ENCODE measurements around the gene APOOL.
"Not testable (repeated sequence)": the region's sequence is repeated elsewhere in the genome, so short reads cannot be mapped to it uniquely, and the experiment has no call there.

APOOL gene, protein sequence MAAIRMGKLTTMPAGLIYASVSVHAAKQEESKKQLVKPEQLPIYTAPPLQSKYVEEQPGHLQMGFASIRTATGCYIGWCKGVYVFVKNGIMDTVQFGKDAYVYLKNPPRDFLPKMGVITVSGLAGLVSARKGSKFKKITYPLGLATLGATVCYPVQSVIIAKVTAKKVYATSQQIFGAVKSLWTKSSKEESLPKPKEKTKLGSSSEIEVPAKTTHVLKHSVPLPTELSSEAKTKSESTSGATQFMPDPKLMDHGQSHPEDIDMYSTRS

DNA sequence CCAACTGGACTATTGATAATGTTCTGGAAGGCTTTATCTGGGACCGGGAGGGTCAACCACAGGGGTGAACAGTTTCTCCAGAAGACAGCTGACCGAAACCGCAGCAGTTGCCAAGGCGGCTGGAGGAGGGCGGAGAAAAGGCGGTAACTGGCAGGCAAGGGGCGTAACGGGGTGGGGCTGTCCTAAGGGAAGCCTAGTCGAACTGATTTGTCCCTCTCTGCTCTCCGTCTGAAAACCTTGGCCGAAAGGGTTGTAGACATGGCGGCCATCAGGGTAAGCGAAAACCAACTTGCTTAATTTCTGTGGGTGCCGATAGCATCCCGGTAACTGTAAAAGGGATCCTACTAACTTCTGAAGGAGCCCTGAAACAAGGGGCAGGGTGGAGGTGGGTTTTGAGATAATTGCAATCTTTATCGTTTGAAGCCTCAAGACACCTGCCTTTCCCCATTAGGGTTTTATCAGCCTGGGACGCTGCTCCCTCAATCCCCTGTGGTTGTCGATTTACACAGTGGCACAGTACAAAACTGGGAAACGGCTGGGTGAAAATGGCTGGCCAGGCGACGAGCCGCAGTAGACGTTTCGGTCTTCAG is at the start of gene APOOL:
TSS of gene APOOL (plus strand) at position 223 of the 590 bp plus-strand sequence. CDS start at position 259, 36 bp downstream.
- no peak for DNase-seq (ENCODE audit: low spot score)

DNA sequence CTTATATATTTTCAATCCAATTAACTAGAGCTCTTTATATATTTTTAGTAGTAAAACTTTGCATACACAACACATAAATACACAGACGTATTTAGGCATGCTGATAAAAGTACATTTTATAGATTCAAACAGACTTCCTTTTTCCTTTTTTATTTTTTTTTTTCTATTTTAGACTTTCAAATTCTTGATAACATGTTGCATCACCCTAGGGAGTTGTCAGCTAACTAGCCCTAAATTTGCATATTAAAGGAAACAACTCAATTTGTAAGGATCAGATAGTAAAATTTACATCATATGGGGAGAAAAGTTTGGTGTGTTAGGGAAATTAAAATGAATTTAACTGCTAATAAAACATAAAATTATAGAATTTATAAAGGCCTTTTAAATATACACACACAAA is 47.4 kb upstream of the APOOL start:
- DNase-seq (ENCODE audit: low spot score), result no peak

- no peak for DNase-seq (ENCODE audit: low spot score)
Measured at GRCh38 chrX:84974803-84975202, 28.9 kb upstream of the APOOL start.

- DNase-seq (ENCODE audit: low spot score), result not testable (repeated sequence)
Measured at GRCh38 chrX:84991739-84992138, 11.9 kb upstream of the APOOL start.

GRCh38 chrX:84993150-84993549 is 10.5 kb upstream of the APOOL start:
- no peak for DNase-seq (ENCODE audit: low spot score)

DNA sequence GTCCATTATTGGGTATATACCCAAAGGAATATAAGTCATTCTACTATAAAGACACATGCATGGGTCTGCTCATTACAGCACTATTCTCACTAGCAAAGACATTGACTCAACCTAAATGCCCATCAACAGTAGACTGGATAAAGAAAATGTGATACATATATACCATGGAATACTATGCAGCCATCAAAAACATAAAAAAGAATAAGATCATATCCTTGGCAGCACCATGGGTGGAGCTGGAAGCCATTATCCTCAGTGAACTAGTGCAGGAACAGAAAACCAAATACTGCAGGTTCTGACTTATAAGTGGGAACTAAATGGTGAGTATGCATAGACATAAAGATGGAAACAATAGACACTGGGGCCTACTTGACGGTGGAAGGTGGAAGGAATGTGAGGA is 2.3 kb upstream of the APOOL start:
- DNase-seq (ENCODE audit: low spot score), result no peak

- no peak for DNase-seq (ENCODE audit: low spot score)
Measured at GRCh38 chrX:85004255-85004654, 578 bp downstream of the APOOL start.

- DNase-seq (ENCODE audit: low spot score), result no peak
Measured at GRCh38 chrX:85012098-85012497, 8.4 kb downstream of the APOOL start.

GRCh38 chrX:85015351-85015750 is 11.7 kb downstream of the APOOL start:
- DNase-seq (ENCODE audit: low spot score), result not testable (repeated sequence)

- no peak for DNase-seq (ENCODE audit: low spot score)
Measured at GRCh38 chrX:85017721-85018120, 14.0 kb downstream of the APOOL start.

DNA sequence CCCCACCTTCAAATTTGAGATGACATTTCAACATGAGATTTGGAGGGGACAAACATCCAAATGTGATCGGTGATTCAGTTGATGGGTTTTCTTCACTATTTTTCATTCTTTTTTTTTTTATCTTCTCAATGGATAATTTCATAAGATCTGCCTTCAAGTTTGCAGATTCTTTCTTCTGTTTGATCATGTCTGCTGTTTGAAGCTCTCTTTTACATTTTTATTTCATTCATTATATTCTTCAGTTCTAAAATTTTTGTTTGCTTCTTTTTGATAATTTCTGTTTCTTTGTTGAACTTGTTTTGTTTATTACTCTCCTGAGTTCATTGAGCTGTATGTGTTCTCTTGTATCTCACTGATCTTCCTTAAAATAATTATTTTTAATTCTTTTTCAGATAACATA is 14.8 kb downstream of the APOOL start:
- DNase-seq (ENCODE audit: low spot score), result no peak

DNA sequence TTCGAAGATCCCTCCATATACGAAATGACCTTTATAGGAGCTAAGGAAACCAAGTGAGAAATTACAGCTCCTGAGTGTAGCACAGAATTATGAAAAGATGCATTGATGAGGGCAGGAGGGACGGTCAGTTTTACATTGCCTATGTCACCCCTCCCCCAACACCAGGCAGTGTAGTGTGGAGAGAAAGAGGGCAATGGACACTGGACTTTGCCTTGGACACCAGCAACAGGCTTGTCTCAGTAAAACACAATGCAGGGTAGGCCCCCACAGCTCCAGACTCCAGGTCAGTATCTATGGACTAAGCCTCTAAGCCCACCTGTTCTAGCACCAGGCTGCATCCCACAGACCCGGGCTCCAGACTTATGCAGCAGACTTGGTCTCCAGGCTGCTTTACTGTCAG is 16.5 kb downstream of the APOOL start:
- DNase-seq (ENCODE audit: low spot score), result no peak

- no peak for DNase-seq (ENCODE audit: low spot score)
Measured at GRCh38 chrX:85024044-85024443, 20.4 kb downstream of the APOOL start.

- DNase-seq (ENCODE audit: low spot score), result no peak
Measured at GRCh38 chrX:85024562-85024961, 20.9 kb downstream of the APOOL start.

GRCh38 chrX:85026170-85026569 is 22.5 kb downstream of the APOOL start:
- DNase-seq (ENCODE audit: low spot score), result no peak

DNA sequence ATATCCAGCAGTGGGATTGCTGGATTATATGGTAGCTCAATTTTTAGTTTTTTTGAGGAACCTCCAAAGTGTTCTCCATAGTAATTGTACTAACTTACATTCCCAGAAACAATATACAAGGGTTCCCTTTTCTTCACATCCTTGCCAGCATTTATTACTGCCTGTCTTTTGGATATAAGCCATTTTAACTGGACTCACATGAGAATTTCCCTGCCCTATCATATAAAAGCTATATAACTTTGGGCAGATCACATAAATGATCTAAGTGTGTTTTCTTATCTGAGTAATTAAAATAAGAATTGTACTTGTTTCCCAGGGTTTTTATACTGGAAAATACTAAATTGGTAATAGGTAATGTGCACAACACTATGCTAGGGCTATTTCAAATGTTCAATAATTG is 25.4 kb downstream of the APOOL start:
- DNase-seq (ENCODE audit: low spot score), result no peak

- no peak for DNase-seq (ENCODE audit: low spot score)
Measured at GRCh38 chrX:85031505-85031904, 27.8 kb downstream of the APOOL start.

GRCh38 chrX:85037114-85037513 is 33.4 kb downstream of the APOOL start:
- DNase-seq (ENCODE audit: low spot score), result no peak

DNA sequence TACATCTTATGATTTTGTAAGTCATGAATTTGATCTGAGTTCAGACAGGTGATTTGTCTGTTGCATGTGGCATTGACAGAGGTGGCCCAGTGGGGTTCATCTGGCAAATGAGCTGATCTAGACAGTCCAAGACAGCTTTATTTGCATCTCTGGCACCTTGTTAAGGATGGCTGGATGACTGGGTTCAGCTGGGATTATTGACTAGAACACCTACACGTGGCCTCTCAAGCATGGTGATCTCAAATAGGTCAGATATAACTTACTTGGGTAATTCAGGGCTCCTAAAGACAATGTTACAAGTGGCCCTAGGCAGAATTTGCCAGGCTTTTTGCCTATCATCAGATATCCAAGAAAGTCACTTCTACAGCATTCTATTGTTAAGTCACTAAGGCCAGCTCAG is 48.0 kb downstream of the APOOL start:
- DNase-seq (ENCODE audit: low spot score), result no peak

DNA sequence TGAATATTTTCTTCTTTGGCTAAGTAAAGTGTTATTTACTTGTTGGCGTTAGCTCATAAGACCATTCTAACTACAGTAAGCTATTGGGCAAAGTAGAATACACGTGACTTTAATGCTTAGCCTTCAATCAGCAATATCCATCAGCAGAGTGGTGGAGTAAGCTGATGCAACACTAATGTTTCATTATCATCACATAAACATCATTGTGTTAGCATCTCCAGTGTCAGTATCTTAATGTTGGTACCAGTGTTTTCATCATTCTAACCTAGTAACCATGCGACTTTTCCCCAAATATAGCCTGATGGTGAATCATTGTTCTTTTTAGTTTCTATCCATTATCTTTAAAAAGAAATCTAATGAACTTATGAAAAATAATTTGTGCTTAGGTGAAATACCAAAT is 48.5 kb downstream of the APOOL start:
- DNase-seq (ENCODE audit: low spot score), result no peak

GRCh38 chrX:85052636-85053343 is 49.1 kb downstream of the APOOL start:
- DNase-seq (ENCODE audit: low spot score), result no peak

GRCh38 chrX:85065512-85066198 is 62.0 kb downstream of the APOOL start:
- DNase-seq (ENCODE audit: low spot score), result no peak

DNA sequence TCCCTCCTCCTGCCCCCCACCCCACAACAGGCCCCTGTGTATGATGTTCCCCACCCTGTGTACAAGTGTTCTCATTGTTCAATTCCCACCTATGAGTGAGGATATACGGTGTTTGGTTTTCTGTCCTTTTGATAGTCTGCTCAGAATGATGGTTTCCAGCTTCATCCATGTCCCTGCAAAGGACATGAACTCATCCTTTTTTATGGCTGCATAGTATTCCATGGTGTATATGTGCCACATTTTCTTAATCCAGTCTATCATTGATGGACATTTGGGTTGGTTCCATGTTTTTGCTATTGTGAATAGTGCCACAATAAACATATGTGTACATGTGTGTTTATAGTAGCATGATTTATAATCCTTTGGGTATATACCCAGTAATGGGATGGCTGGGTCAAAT is 73.6 kb downstream of the APOOL start:
- DNase-seq (ENCODE audit: low spot score), result not testable (repeated sequence)

Measured in HuH-7 (cell line).